Measurements from ENCODE around the gene PARVG.

The PARVG gene

DNA sequence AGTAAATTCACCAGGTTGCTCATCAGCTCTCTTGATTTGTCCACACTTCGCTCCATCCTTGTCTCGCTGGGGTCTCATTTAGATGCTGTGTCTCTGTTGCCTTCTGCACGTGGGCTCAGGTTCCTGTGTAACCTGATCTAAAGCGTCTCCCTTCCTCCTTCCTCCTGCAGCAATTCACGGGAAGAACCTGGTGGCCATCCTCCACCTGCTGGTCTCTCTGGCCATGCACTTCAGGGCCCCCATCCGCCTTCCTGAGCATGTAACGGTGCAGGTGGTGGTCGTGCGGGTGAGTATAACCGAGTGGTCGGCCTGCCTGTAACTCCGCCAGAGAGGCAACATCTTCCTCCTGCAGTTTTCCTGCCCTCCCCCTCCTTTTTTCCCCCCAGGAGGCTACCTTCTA, 48.0 kb upstream of the PARVG start:
- TF ChIP-seq EZH2phosphoT487 (IDR thresholded peaks at IDR 0.05; ENCODE audit: low read length) (no peak), EZH2 (optimal IDR thresholded peaks at IDR 0.05; ENCODE audit: low read depth, low read length) (no peak)
- TF ChIP-seq, protein P1, sequence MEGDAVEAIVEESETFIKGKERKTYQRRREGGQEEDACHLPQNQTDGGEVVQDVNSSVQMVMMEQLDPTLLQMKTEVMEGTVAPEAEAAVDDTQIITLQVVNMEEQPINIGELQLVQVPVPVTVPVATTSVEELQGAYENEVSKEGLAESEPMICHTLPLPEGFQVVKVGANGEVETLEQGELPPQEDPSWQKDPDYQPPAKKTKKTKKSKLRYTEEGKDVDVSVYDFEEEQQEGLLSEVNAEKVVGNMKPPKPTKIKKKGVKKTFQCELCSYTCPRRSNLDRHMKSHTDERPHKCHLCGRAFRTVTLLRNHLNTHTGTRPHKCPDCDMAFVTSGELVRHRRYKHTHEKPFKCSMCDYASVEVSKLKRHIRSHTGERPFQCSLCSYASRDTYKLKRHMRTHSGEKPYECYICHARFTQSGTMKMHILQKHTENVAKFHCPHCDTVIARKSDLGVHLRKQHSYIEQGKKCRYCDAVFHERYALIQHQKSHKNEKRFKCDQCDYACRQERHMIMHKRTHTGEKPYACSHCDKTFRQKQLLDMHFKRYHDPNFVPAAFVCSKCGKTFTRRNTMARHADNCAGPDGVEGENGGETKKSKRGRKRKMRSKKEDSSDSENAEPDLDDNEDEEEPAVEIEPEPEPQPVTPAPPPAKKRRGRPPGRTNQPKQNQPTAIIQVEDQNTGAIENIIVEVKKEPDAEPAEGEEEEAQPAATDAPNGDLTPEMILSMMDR (IDR thresholded peaks at IDR 0.05; ENCODE audit: low read length), result no peak
- no peaks in the 10 kb centered on the region for H3K4me1 ChIP-seq (ENCODE audit: low read length)
- H3K27me3 ChIP-seq (replicated peaks; ENCODE audit: insufficient read depth, low read length), result no peaks in the 10 kb centered on the region
- H3K27ac ChIP-seq (ENCODE audit: low read length), result no peak overlapping the region
- DNase-seq, result no peak
- no peak overlapping the region for H2AFZ ChIP-seq (ENCODE audit: low read length)
- no peaks in the 10 kb centered on the region for H3K9me2 ChIP-seq (replicated peaks; ENCODE audit: insufficient read depth, low read length)
- no peak overlapping the region for H3K9ac ChIP-seq (ENCODE audit: low read length)
- H3F3A ChIP-seq (ENCODE audit: insufficient read depth, low read length), result no peaks in the 10 kb centered on the region
- no peaks in the 10 kb centered on the region for H3K36me3 ChIP-seq (replicated peaks; ENCODE audit: insufficient read depth, low read length)
- H3K9me3 ChIP-seq (replicated peaks; ENCODE audit: insufficient read depth, low read length), result no peaks in the 10 kb centered on the region
- H4K20me1 ChIP-seq (ENCODE audit: insufficient read depth, low read length), result no peaks in the 10 kb centered on the region
- no peak overlapping the region for H3K4me3 ChIP-seq (ENCODE audit: low read length)
- no peaks in the 10 kb centered on the region for H3K79me2 ChIP-seq (ENCODE audit: low read length)
- H3K4me2 ChIP-seq (ENCODE audit: low read depth, low read length), result no peak overlapping the region

DNA sequence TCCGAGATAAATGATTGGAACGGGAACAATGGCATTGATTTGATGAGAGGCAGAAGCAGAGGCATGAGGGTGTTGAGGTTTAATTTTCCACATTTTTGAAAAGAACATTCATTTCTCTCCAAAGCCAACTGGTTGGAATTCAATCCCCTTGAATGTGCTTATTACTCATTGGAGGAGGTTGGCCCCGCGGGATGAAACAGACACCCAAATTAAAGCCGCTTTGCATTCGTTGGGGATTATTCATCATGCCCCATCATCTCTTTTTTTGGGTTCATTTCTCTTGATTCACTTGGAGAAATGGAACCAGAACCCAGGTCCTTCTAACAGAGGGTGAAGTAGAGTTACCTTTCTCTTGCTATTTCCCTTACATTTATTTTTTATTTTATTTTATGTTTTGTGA, 47.6 kb upstream of the PARVG start:
- H3K4me2 ChIP-seq (ENCODE audit: low read depth, low read length), result no peak overlapping the region
- TF ChIP-seq, protein P1 (IDR thresholded peaks at IDR 0.05; ENCODE audit: low read length), result no peak
- TF ChIP-seq EZH2 (optimal IDR thresholded peaks at IDR 0.05; ENCODE audit: low read depth, low read length) (no peak), EZH2phosphoT487 (IDR thresholded peaks at IDR 0.05; ENCODE audit: low read length) (no peak)
- no peak overlapping the region for H3K9ac ChIP-seq (ENCODE audit: low read length)
- no peaks in the 10 kb centered on the region for H3K4me1 ChIP-seq (ENCODE audit: low read length)
- H3K9me3 ChIP-seq (replicated peaks; ENCODE audit: insufficient read depth, low read length), result no peaks in the 10 kb centered on the region
- H3K9me2 ChIP-seq (replicated peaks; ENCODE audit: insufficient read depth, low read length), result no peaks in the 10 kb centered on the region
- no peak overlapping the region for H2AFZ ChIP-seq (ENCODE audit: low read length)
- no peak for DNase-seq
- no peaks in the 10 kb centered on the region for H3K27me3 ChIP-seq (replicated peaks; ENCODE audit: insufficient read depth, low read length)
- H3K36me3 ChIP-seq (replicated peaks; ENCODE audit: insufficient read depth, low read length), result no peaks in the 10 kb centered on the region
- no peak overlapping the region for H3K27ac ChIP-seq (ENCODE audit: low read length)
- H4K20me1 ChIP-seq (ENCODE audit: insufficient read depth, low read length), result no peaks in the 10 kb centered on the region
- no peaks in the 10 kb centered on the region for H3K79me2 ChIP-seq (ENCODE audit: low read length)
- no peak overlapping the region for H3K4me3 ChIP-seq (ENCODE audit: low read length)
- no peaks in the 10 kb centered on the region for H3F3A ChIP-seq (ENCODE audit: insufficient read depth, low read length)

DNA sequence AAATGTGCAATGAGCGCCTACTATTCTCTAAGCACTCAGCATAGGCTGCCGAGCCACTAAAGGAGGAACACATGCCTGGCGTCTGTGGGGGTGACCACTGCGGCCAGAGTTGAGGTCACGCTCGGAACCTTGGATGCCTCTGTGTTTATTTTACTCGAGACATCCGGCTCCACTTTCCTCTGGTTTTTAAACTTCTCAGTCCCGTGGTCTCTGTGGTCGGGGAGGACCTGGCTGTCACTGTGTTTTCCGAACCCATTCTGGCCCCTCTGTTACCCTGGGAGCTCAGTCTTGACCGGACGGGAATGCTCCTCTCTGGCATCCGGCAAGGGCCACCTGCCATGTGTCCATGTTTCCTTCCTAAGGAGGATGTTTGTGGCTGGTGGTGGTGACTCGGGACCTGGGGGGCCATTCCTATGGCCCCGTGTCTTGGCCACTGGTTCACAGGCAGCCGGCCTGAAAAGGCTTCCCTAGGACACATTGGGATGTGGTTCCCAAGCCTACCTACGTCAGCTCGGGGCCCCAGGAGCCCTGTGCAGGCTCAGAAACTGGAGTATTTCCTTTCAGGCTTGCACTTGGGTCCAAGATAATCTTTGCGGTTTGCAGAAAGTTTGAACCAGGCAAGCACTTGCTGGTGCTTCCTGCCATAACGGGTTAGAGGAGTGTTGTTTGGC, 46.7 kb upstream of the PARVG start:
- Histone ChIP-seq H3F3A (ENCODE audit: insufficient read depth, low read length) (no peaks in the 10 kb centered on the region), H3K9me3 (replicated peaks; ENCODE audit: insufficient read depth, low read length) (no peaks in the 10 kb centered on the region), H3K4me2 (ENCODE audit: low read depth, low read length) (no peak overlapping the region), H4K20me1 (ENCODE audit: insufficient read depth, low read length) (no peaks in the 10 kb centered on the region), H3K4me3 (ENCODE audit: low read length) (no peak overlapping the region), H3K79me2 (ENCODE audit: low read length) (no peaks in the 10 kb centered on the region), H3K36me3 (replicated peaks; ENCODE audit: insufficient read depth, low read length) (no peaks in the 10 kb centered on the region), H3K27me3 (replicated peaks; ENCODE audit: insufficient read depth, low read length) (no peaks in the 10 kb centered on the region), H3K9me2 (replicated peaks; ENCODE audit: insufficient read depth, low read length) (no peaks in the 10 kb centered on the region), H3K27ac (ENCODE audit: low read length) (no peak overlapping the region), H3K9ac (ENCODE audit: low read length) (no peak overlapping the region), H3K4me1 (ENCODE audit: low read length) (no peaks in the 10 kb centered on the region), H2AFZ (ENCODE audit: low read length) (no peak overlapping the region)
- TF ChIP-seq EZH2 (optimal IDR thresholded peaks at IDR 0.05; ENCODE audit: low read depth, low read length) (no peak), EZH2phosphoT487 (IDR thresholded peaks at IDR 0.05; ENCODE audit: low read length) (no peak)
- no peak for DNase-seq

DNA sequence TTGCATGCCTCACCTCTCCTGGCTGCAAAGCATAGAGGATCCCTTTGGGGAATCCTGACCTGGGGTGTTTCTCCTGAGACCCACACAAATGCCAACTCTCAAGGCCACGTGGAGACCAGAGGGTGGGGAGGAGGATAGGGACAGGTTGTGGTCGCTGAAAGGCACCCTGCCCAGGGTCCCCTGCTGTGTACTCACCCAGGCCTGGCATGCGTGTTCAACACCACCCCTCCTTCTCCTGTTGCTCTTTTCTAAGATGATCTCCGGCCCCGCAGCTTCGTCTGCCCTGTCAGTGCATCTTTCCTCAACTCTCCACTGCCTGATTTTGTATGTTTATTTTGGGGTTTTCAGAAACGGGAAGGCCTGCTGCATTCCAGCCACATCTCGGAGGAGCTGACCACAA, 44.6 kb upstream of the PARVG start:
- H3K79me2 ChIP-seq (ENCODE audit: low read length), result no peaks in the 10 kb centered on the region
- H3K4me1 ChIP-seq (ENCODE audit: low read length), result no peaks in the 10 kb centered on the region
- H3K27ac ChIP-seq (ENCODE audit: low read length), result no peak overlapping the region
- no peaks in the 10 kb centered on the region for H3K27me3 ChIP-seq (replicated peaks; ENCODE audit: insufficient read depth, low read length)
- H3K9me3 ChIP-seq (replicated peaks; ENCODE audit: insufficient read depth, low read length), result no peaks in the 10 kb centered on the region
- no peak for DNase-seq
- no peaks in the 10 kb centered on the region for H3F3A ChIP-seq (ENCODE audit: insufficient read depth, low read length)
- no peak overlapping the region for H3K9ac ChIP-seq (ENCODE audit: low read length)
- no peak overlapping the region for H3K4me3 ChIP-seq (ENCODE audit: low read length)
- no peaks in the 10 kb centered on the region for H4K20me1 ChIP-seq (ENCODE audit: insufficient read depth, low read length)
- no peaks in the 10 kb centered on the region for H3K36me3 ChIP-seq (replicated peaks; ENCODE audit: insufficient read depth, low read length)
- H3K9me2 ChIP-seq (replicated peaks; ENCODE audit: insufficient read depth, low read length), result no peaks in the 10 kb centered on the region
- H2AFZ ChIP-seq (ENCODE audit: low read length), result no peak overlapping the region
- no peak overlapping the region for H3K4me2 ChIP-seq (ENCODE audit: low read depth, low read length)
- TF ChIP-seq, protein P1 (IDR thresholded peaks at IDR 0.05; ENCODE audit: low read length), result no peak
- TF ChIP-seq EZH2 (optimal IDR thresholded peaks at IDR 0.05; ENCODE audit: low read depth, low read length) (no peak), EZH2phosphoT487 (IDR thresholded peaks at IDR 0.05; ENCODE audit: low read length) (no peak)
